ENCODE measurements around the gene TAMALIN. TPM values are rescaled to one million over a fixed set of nuclear protein-coding genes. Genes with fewer than 3 reads are reported as not detected.

The TAMALIN gene
- total and polyA plus RNA-seq, 2 of the 4 experiments (the other 2 are of a cell fraction), result 2.7 to 5.3 TPM

GRCh38 chr12:52020539-52021336 is 14.0 kb downstream of the TAMALIN start:
- no peak overlapping the region for H3K4ac ChIP-seq (ENCODE audit: low read depth, low read length)
- WGBS, 2 experiments (ENCODE audit: extremely low coverage in 2 of 2, insufficient read length in 1 of 2), result 0% methylated on average over 1 of the region's 9 CpGs; no CpG with 5 or more reads in 1 of the 2 experiments
- H2BK20ac ChIP-seq (ENCODE audit: low read depth, low read length), result no peak overlapping the region
- H3K9ac ChIP-seq (ENCODE audit: low read depth, low read length), result no peak overlapping the region
- BruUV-seq (replicated peaks), result no TSS peak
- H3K4me2 ChIP-seq (ENCODE audit: low read depth, low read length), result no peak overlapping the region
- ChIA-PET POLR2A (ENCODE audit: unreplicated experiment) (interaction anchor here (1.2 to 1.3 kb wide), 2 partner anchors 14 to 17 kb away, joined by 3 read pairs; partner anchors contain the start of gene TAMALIN), CTCF (interaction anchor here (1.1 to 8.6 kb wide), 4 partner anchors 9 to 27 kb away, joined by 3 to 128 read pairs (median 20); partner anchors contain the start of gene TAMALIN)
- peaks cover 3% of the 10 kb centered on the region; the same call in 1 of the 2 replicates for H3K36me3 ChIP-seq (ENCODE audit: control insufficient read depth, insufficient read depth, low read length)
- H3K4me1 ChIP-seq (ENCODE audit: control insufficient read depth, insufficient read depth, low read length), result peaks cover 5% of the 10 kb centered on the region; the same call in 1 of the 2 replicates
- no peak overlapping the region for H3K56ac ChIP-seq (ENCODE audit: extremely low read depth, insufficient read depth, low read length)
- no peak overlapping the region for H3K14ac ChIP-seq (replicated peaks; ENCODE audit: low read depth, low read length)
- H3K27ac ChIP-seq (ENCODE audit: insufficient read depth, low read length), result no peak overlapping the region
- intact Hi-C loops (cut with micrococcal nuclease), result loop anchor here (1.0 to 5.0 kb wide), 3 partner anchors 16 to 128 kb away; no protein-coding TSS in a partner anchor
- in situ Hi-C loops (cut with MboI; ENCODE audit: low sequenced_read_pairs), result loop anchor here (5.0 kb wide), 1 partner anchor 102 kb away; no protein-coding TSS in a partner anchor
- H2AFZ ChIP-seq (replicated peaks; ENCODE audit: low read length, poor library complexity), result peak overlapping the region; percentile 87
- DNase-seq (peak; percentile 47), ATAC-seq (ENCODE audit: low read depth) (peak; percentile 44)
- no peak overlapping the region for H3K4me3 ChIP-seq (ENCODE audit: insufficient read depth, low read depth, low read length)
- no peak overlapping the region for H2BK120ac ChIP-seq (ENCODE audit: low read depth, low read length)
- peak overlapping the region in 1 of 2 experiments; percentile 56; a peak in 1 of 4 replicates for H4K8ac ChIP-seq (ENCODE audit: low read depth in 2 of 2, low read length in 2 of 2)
- no peaks in the 10 kb centered on the region for H4K20me1 ChIP-seq (ENCODE audit: insufficient read depth, low read length)
- 0 out of 2 replicates have a peak overlapping the region, but pooled peaks have one; percentile 54 for H4K91ac ChIP-seq (ENCODE audit: insufficient read depth, low read depth, low read length)
- no peaks in the 10 kb centered on the region for H3K9me3 ChIP-seq (ENCODE audit: control insufficient read depth, insufficient read depth, low read length)
- H2BK5ac ChIP-seq (ENCODE audit: low read depth, low read length, poor library complexity, severe bottlenecking), result no peak overlapping the region
- H2AK9ac ChIP-seq (replicated peaks; ENCODE audit: low read depth, low read length, poor library complexity), result peak overlapping the region; percentile 52
- H3K23ac ChIP-seq (ENCODE audit: low read depth, low read length), result no peak overlapping the region
- no peaks in the 10 kb centered on the region for H3K27me3 ChIP-seq (ENCODE audit: control insufficient read depth, insufficient read depth, low read length)
- peaks cover 0 to 3% of the 10 kb centered on the region in 2 experiments; a peak in 1 of 4 replicates for H3K79me1 ChIP-seq (ENCODE audit: low read depth in 1 of 2, low read length in 2 of 2)
- H3K18ac ChIP-seq (ENCODE audit: low read depth, low read length), result no peak overlapping the region
- no peak overlapping the region for H4K5ac ChIP-seq (ENCODE audit: low read depth, low read length)
- dilution Hi-C loops (cut with HindIII; ENCODE audit: low sequenced_read_pairs, unreplicated experiment), result no loop called here
- H3K9me1 ChIP-seq (ENCODE audit: insufficient read depth, low read length), result no peaks in the 10 kb centered on the region
- no peak overlapping the region for H2BK15ac ChIP-seq (ENCODE audit: low read depth, low read length)
- H2AK5ac ChIP-seq (ENCODE audit: low read depth, low read length), result no peak overlapping the region
- TF ChIP-seq ELK1 (IDR thresholded peaks at IDR 0.05; ENCODE audit: borderline replicate concordance, low read depth, low read length) (no peak), RAD21 (IDR thresholded peaks at IDR 0.05; ENCODE audit: low read length) (peak; percentile 84), SMC3 (IDR thresholded peaks at IDR 0.05; ENCODE audit: low read depth, low read length) (peak; percentile 80), CHD1 (IDR thresholded peaks at IDR 0.05; ENCODE audit: low read depth, low read length) (no peak), NFE2L2 (IDR thresholded peaks at IDR 0.05; ENCODE audit: low read depth, low read length) (no peak), MAFK (IDR thresholded peaks at IDR 0.05; ENCODE audit: low read depth, low read length) (no peak), RFX5 (IDR thresholded peaks at IDR 0.05; ENCODE audit: low read depth, low read length) (no peak), POLR2A (IDR thresholded peaks at IDR 0.05; ENCODE audit: low read depth, low read length) (no peak), RCOR1 (IDR thresholded peaks at IDR 0.05; ENCODE audit: insufficient replicate concordance, low read length) (no peak), MAZ (IDR thresholded peaks at IDR 0.05; ENCODE audit: borderline replicate concordance, low read depth, low read length) (no peak), CEBPB (IDR thresholded peaks at IDR 0.05; ENCODE audit: low read depth, low read length) (no peak), USF2 (IDR thresholded peaks at IDR 0.05; ENCODE audit: low read depth, low read length) (no peak), BHLHE40 (IDR thresholded peaks at IDR 0.05; ENCODE audit: low read depth, low read length) (no peak), CTCF (conservative IDR thresholded peaks at IDR 0.05; ENCODE audit: low read depth, low read length) (peak; percentile 76)
